Left lung (tissue), 10 donors: ENCODE measurements around the gene GNPDA1. TPM values are rescaled to one million over a fixed set of nuclear protein-coding genes. Genes with fewer than 3 reads are reported as not detected.
A peak's percentile ranks its signal among the peaks of the same experiment; 100 is the strongest.

Experiments used
- ATAC-seq: fragments of 200-7000 bp; cut with Tn5 transposase; one replicate; pipeline ENCODE4 v1.9.1; 2020; ENCODE audit warnings: moderate library complexity
- DNase-seq, 4 donors: peaks; one replicate each; pipeline ENCODE4 v3.0.0-alpha.2; 2013 to 2020
- H3K27ac ChIP-seq, 2 donors: fragments of 200-600 bp; sonication (generic) in 1 of 2; one replicate each; pipeline versions ENCODE4 v1.5.0 to v1.8.0; 2020 to 2021
- H3K27me3 ChIP-seq, 2 donors: fragments of 200-600 bp; sonication (generic) in 1 of 2; one replicate each; pipeline versions ENCODE4 v1.5.0 to v1.8.0; 2020 to 2021
- H3K36me3 ChIP-seq, 2 donors: fragments of 200-600 bp; sonication (generic) in 1 of 2; one replicate each; pipeline versions ENCODE4 v1.5.0 to v1.8.0; 2020 to 2021
- H3K4me1 ChIP-seq, 2 donors: fragments of 200-600 bp; one replicate each; pipeline ENCODE4 v1.8.0; 2021
- H3K4me3 ChIP-seq, 2 donors: fragments of 200-600 bp; sonication (generic) in 1 of 2; one replicate each; pipeline versions ENCODE4 v1.5.0 to v1.8.0; 2020 to 2021; ENCODE audit warnings: mild to moderate bottlenecking in 1 of 2
- H3K9me3 ChIP-seq, 2 donors: fragments of 200-600 bp; sonication (generic) in 1 of 2; one replicate each; pipeline versions ENCODE4 v1.5.0 to v1.8.0; 2020 to 2021
- intact Hi-C, 2 donors: fragments of 100-400 bp; cut with DNase I; formaldehyde crosslinking; loops; one replicate each; pipeline versions ENCODE4 v1.11.2 to v1.14.2; 2022
- polyA plus RNA-seq, 6 donors: library from polyadenylated mRNA; unstranded; fragments of 120-200 nt; gene quantifications; one replicate each; pipeline ENCODE4 v1.2.1, GENCODE V29; 2013; ENCODE audit not compliant: insufficient read length in 6 of 6
- total RNA-seq, 2 donors: library from RNA; stranded (reverse); fragmentation: NEBNext Ultra II Directional; extraction: Animal tissue kit (Norgen Biotek cat#: 25700); gene quantifications; one replicate each; pipeline ENCODE4 v1.2.1, GENCODE V29; 2021
- TF ChIP-seq, protein P1 (sequence below), 2 donors: fragments of 200-600 bp; sonication (generic) in 1 of 2; IDR thresholded peaks; one replicate each; pipeline versions ENCODE4 v1.5.0 to v1.8.0; 2021; ENCODE audit warnings: antibody characterized with exemption in 2 of 2
- donor health status: DM: no; HTN: yes; CAD: no.
- donor health status: DM: no; HTN: no; CAD: no.

GNPDA1 gene
- total and polyA plus RNA-seq, 8 donors: 40.2 to 54.6 (median 42.9) TPM

DNA sequence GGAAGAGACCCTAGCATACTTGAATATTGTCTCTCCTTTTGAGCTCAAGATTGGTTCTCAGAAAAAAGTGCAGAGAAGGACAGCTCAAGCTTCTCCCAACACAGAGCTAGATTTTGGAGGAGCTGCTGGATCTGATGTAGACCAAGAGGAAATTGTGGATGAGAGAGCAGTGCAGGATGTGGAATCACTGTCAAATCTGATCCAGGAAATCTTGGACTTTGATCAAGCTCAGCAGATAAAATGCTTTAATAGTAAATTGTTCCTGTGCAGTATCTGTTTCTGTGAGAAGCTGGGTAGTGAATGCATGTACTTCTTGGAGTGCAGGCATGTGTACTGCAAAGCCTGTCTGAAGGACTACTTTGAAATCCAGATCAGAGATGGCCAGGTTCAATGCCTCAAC, 34.4 kb downstream of the GNPDA1 start:
- Histone ChIP-seq H3K27me3 (no peaks in the 10 kb centered on the region), H3K4me1 (peaks cover 0 to 10% of the 10 kb centered on the region in 2 donors), H3K9me3 (no peaks in the 10 kb centered on the region), H3K27ac (no peak overlapping the region), H3K4me3 (no peak overlapping the region), H3K36me3 (peaks cover 0 to 99% of the 10 kb centered on the region in 2 donors)
- ATAC-seq: no peak
- DNase-seq: no peak
- TF ChIP-seq, protein P1, sequence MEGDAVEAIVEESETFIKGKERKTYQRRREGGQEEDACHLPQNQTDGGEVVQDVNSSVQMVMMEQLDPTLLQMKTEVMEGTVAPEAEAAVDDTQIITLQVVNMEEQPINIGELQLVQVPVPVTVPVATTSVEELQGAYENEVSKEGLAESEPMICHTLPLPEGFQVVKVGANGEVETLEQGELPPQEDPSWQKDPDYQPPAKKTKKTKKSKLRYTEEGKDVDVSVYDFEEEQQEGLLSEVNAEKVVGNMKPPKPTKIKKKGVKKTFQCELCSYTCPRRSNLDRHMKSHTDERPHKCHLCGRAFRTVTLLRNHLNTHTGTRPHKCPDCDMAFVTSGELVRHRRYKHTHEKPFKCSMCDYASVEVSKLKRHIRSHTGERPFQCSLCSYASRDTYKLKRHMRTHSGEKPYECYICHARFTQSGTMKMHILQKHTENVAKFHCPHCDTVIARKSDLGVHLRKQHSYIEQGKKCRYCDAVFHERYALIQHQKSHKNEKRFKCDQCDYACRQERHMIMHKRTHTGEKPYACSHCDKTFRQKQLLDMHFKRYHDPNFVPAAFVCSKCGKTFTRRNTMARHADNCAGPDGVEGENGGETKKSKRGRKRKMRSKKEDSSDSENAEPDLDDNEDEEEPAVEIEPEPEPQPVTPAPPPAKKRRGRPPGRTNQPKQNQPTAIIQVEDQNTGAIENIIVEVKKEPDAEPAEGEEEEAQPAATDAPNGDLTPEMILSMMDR (IDR thresholded peaks at IDR 0.05): no peak
- intact Hi-C loops: no loop called here

DNA sequence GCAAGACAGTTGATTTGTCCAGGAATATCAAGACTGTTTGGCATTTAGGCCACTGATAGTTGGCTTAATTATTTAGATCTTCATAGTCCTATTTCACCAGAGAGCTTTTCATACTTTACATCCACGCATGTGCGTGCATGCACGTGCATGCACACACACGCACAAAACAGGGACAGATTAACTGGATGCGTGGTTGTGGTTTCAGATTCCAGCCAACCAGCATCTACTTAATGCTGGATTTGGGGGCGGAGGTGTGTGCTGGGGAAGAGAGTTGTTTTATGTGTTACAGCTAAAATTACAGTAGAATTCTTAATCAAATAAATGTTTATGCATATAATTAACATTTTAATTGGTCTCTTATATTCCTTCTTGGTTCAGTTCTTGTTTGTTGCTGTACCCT, 36.7 kb downstream of the GNPDA1 start:
- Histone ChIP-seq H3K4me1 (peaks cover 0 to 11% of the 10 kb centered on the region in 2 donors), H3K4me3 (no peak overlapping the region), H3K27me3 (no peaks in the 10 kb centered on the region), H3K9me3 (no peaks in the 10 kb centered on the region), H3K27ac (no peak overlapping the region), H3K36me3 (peaks cover 0 to 95% of the 10 kb centered on the region in 2 donors)
- ATAC-seq (no peak), DNase-seq (no peak)
- intact Hi-C loops: no loop called here
- TF ChIP-seq, protein P1 (IDR thresholded peaks at IDR 0.05): no peak

GRCh38 chr5:141973871-141974595, 38.8 kb downstream of the GNPDA1 start:
- Histone ChIP-seq H3K9me3 (no peaks in the 10 kb centered on the region), H3K27ac (no peak overlapping the region), H3K36me3 (peaks cover 0 to 74% of the 10 kb centered on the region in 2 donors), H3K27me3 (no peaks in the 10 kb centered on the region), H3K4me3 (no peak overlapping the region), H3K4me1 (peaks cover 10 to 29% of the 10 kb centered on the region in 2 donors)
- intact Hi-C loops: no loop called here
- no peak for ATAC-seq
- DNase-seq: no peak
- TF ChIP-seq, protein P1 (IDR thresholded peaks at IDR 0.05): no peak

DNA sequence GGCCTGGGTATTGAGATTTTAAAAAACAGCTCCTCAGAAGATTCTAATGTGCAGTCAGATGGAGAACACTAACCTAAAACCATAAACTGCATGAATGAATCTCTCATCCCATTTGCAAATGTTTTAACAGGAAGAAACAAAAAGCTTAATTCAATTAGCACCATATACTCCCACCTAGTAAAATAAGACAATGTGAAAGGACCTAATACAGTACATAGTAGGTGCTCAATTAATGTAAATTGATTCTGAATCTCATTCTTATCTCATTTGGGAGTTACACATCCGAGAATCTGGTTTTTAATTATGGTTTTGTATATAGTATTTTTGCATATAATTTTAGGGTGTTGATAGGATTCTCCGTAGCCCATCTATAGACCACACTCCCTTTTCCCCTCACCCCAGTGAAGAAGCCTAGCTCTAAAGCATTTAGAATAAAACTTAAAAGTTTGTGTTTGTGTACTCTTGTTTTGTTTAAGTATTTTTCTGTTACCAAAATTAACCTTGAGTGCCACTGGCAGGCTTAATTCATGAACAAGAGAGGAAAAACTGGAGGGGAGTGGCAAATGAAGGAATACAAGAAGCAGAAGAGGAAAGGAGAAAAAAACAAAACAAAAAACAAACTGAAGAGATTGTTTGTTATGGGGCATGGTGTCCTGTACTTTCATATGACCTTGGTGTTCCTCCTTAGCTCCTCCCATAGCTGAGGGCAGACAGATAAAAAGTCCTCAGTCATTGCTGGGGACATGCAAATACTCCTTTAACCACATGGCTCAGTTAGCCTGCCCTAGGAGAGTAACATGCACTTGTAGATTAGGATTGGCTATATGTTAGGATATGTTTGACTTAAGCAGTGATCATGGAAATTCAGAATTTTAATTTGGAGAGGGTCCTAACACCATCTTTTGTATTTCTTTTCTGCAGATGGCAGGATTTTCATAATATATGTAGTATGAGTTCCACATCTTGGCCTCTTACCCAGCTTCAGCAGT, 42.8 kb downstream of the GNPDA1 start:
- intact Hi-C loops: no loop called here
- Histone ChIP-seq H3K4me1 (peaks cover 10 to 36% of the 10 kb centered on the region in 2 donors), H3K9me3 (no peaks in the 10 kb centered on the region), H3K4me3 (peak overlapping the region; percentile 70 to 73), H3K36me3 (peaks cover 0 to 35% of the 10 kb centered on the region in 2 donors), H3K27me3 (no peaks in the 10 kb centered on the region), H3K27ac (peak overlapping the region; percentile 96 to 98)
- peak; percentile 8 for ATAC-seq
- TF ChIP-seq, protein P1 (IDR thresholded peaks at IDR 0.05): no peak
- DNase-seq: no peak
